ENCODE results near the gene FBXO40. TPM values are rescaled to one million over a fixed set of nuclear protein-coding genes. Genes with fewer than 3 reads are reported as not detected.
"Not testable (repeated sequence)": the region's sequence is repeated elsewhere in the genome, so short reads cannot be mapped to it uniquely, and the experiment has no call there.

Gene FBXO40
- total and polyA plus RNA-seq, 2 experiments from 2014 or later, result not detected

GRCh38 chr3:121598564-121598963, 5.4 kb downstream of the FBXO40 start:
- Histone ChIP-seq H2AFZ (no peak overlapping the region), H3K4me1 (ENCODE audit: insufficient read depth) (no peaks in the 10 kb centered on the region), H3K9me2 (replicated peaks; ENCODE audit: insufficient read depth) (no peaks in the 10 kb centered on the region), H3K27ac (no peak overlapping the region), H3K79me2 (no peaks in the 10 kb centered on the region), H3K9me3 (ENCODE audit: low read depth) (no peaks in the 10 kb centered on the region), H3K4me2 (no peak overlapping the region), H3K27me3 (no peaks in the 10 kb centered on the region), H3K4me3 (no peak overlapping the region), H4K20me1 (ENCODE audit: insufficient read depth, poor library complexity, severe bottlenecking) (no peaks in the 10 kb centered on the region), H3K36me3 (replicated peaks; ENCODE audit: insufficient read depth, low read depth) (no peaks in the 10 kb centered on the region)
- no peak for TF ChIP-seq EZH2phosphoT487 (IDR thresholded peaks at IDR 0.05; ENCODE audit: low read depth, severe bottlenecking, unreplicated experiment)
- TF ChIP-seq, protein P1, sequence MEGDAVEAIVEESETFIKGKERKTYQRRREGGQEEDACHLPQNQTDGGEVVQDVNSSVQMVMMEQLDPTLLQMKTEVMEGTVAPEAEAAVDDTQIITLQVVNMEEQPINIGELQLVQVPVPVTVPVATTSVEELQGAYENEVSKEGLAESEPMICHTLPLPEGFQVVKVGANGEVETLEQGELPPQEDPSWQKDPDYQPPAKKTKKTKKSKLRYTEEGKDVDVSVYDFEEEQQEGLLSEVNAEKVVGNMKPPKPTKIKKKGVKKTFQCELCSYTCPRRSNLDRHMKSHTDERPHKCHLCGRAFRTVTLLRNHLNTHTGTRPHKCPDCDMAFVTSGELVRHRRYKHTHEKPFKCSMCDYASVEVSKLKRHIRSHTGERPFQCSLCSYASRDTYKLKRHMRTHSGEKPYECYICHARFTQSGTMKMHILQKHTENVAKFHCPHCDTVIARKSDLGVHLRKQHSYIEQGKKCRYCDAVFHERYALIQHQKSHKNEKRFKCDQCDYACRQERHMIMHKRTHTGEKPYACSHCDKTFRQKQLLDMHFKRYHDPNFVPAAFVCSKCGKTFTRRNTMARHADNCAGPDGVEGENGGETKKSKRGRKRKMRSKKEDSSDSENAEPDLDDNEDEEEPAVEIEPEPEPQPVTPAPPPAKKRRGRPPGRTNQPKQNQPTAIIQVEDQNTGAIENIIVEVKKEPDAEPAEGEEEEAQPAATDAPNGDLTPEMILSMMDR (IDR thresholded peaks at IDR 0.05; ENCODE audit: poor library complexity), result no peak
- no peak for TF ChIP-seq EZH2 (IDR thresholded peaks at IDR 0.05; ENCODE audit: borderline replicate concordance)
- WGBS (ENCODE audit: low lambda C conversion rate, missing lambda C conversion rate), result 83% methylated on average over 2 of the region's 2 CpGs
- DNase-seq (ENCODE audit: low spot score), result no peak

DNA sequence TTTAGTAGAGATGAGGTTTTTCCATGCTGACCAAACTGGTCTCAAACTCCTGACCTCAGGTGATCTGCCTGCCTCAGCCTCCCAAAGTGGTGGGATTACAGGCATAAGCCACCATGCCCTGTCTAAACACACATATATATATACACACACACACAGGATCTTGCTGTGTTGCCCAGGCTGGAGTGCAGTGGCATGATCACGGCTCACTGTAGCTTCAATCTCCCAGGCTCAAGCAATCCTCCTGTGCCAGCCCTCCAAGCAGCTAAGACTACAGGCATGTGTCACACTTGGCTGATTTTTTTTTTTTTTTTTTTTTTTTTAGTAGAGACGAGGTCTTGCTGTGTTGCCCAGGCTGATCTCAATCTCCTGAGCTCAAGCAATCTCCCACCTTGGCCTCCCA, 6.7 kb downstream of the FBXO40 start:
- H3K79me2 ChIP-seq; H3K4me1 ChIP-seq (ENCODE audit: insufficient read depth); H3K27ac ChIP-seq; H3K27me3 ChIP-seq; H3K4me3 ChIP-seq; H3K36me3 ChIP-seq (replicated peaks; ENCODE audit: insufficient read depth, low read depth); H3K4me2 ChIP-seq; DNase-seq (ENCODE audit: low spot score); H3K9me2 ChIP-seq (replicated peaks; ENCODE audit: insufficient read depth); H2AFZ ChIP-seq; H3K9me3 ChIP-seq (ENCODE audit: low read depth); H4K20me1 ChIP-seq (ENCODE audit: insufficient read depth, poor library complexity, severe bottlenecking): not testable (repeated sequence)
- WGBS (ENCODE audit: low lambda C conversion rate, missing lambda C conversion rate), result 89% methylated on average over 2 of the region's 2 CpGs

GRCh38 chr3:121601212-121601812, 8.1 kb downstream of the FBXO40 start:
- Histone ChIP-seq H2AFZ (no peak overlapping the region), H3K4me1 (ENCODE audit: insufficient read depth) (no peaks in the 10 kb centered on the region), H3K27ac (no peak overlapping the region), H3K9me2 (replicated peaks; ENCODE audit: insufficient read depth) (no peaks in the 10 kb centered on the region), H3K27me3 (no peaks in the 10 kb centered on the region), H3K9me3 (ENCODE audit: low read depth) (no peaks in the 10 kb centered on the region), H3K4me3 (no peak overlapping the region), H3K36me3 (replicated peaks; ENCODE audit: insufficient read depth, low read depth) (no peaks in the 10 kb centered on the region), H4K20me1 (ENCODE audit: insufficient read depth, poor library complexity, severe bottlenecking) (no peaks in the 10 kb centered on the region), H3K79me2 (no peaks in the 10 kb centered on the region), H3K4me2 (no peak overlapping the region)
- DNase-seq (ENCODE audit: low spot score), result no peak
- TF ChIP-seq, protein P1 (IDR thresholded peaks at IDR 0.05; ENCODE audit: poor library complexity), result no peak
- TF ChIP-seq EZH2phosphoT487 (IDR thresholded peaks at IDR 0.05; ENCODE audit: low read depth, severe bottlenecking, unreplicated experiment) (no peak), EZH2 (IDR thresholded peaks at IDR 0.05; ENCODE audit: borderline replicate concordance) (no peak)
- WGBS (ENCODE audit: low lambda C conversion rate, missing lambda C conversion rate), result 49% methylated on average over 4 of the region's 4 CpGs

- no peaks in the 10 kb centered on the region for H3K4me1 ChIP-seq (ENCODE audit: insufficient read depth)
- no peak overlapping the region for H2AFZ ChIP-seq
- H3K79me2 ChIP-seq, result no peaks in the 10 kb centered on the region
- no peaks in the 10 kb centered on the region for H3K9me3 ChIP-seq (ENCODE audit: low read depth)
- WGBS (ENCODE audit: low lambda C conversion rate, missing lambda C conversion rate), result 94% methylated on average over 2 of the region's 2 CpGs
- H3K4me3 ChIP-seq, result no peak overlapping the region
- TF ChIP-seq EZH2phosphoT487 (IDR thresholded peaks at IDR 0.05; ENCODE audit: low read depth, severe bottlenecking, unreplicated experiment) (no peak), EZH2 (IDR thresholded peaks at IDR 0.05; ENCODE audit: borderline replicate concordance) (no peak)
- TF ChIP-seq, protein P1 (IDR thresholded peaks at IDR 0.05; ENCODE audit: poor library complexity), result no peak
- H3K4me2 ChIP-seq, result no peak overlapping the region
- no peaks in the 10 kb centered on the region for H3K36me3 ChIP-seq (replicated peaks; ENCODE audit: insufficient read depth, low read depth)
- no peaks in the 10 kb centered on the region for H3K27me3 ChIP-seq
- no peaks in the 10 kb centered on the region for H4K20me1 ChIP-seq (ENCODE audit: insufficient read depth, poor library complexity, severe bottlenecking)
- H3K27ac ChIP-seq, result no peak overlapping the region
- DNase-seq (ENCODE audit: low spot score), result no peak
- no peaks in the 10 kb centered on the region for H3K9me2 ChIP-seq (replicated peaks; ENCODE audit: insufficient read depth)
Measured at GRCh38 chr3:121604759-121605158, 11.6 kb downstream of the FBXO40 start.

Measured in hepatocyte (in vitro differentiated cells).